OCI-LY7 (cell line): ENCODE measurements around the gene SLC44A4.

Experiments
- CTCF ChIP-seq: fragments of 200-600 bp; sonication (generic); conservative IDR thresholded peaks from 2 replicates; pipeline ENCODE4 v1.5.1; 2014; ENCODE audit warnings: mild to moderate bottlenecking, antibody characterized with exemption, low read length, moderate library complexity, mixed read lengths
- EZH2phosphoT487 ChIP-seq: fragments of 200-600 bp; sonication (generic); IDR thresholded peaks from 2 replicates; pipeline ENCODE4 v1.6.1; 2018; ENCODE audit warnings: low read depth, borderline replicate concordance, mild to moderate bottlenecking, mixed run types, antibody characterized with exemption, low read length, moderate library complexity, mixed read lengths

DNA sequence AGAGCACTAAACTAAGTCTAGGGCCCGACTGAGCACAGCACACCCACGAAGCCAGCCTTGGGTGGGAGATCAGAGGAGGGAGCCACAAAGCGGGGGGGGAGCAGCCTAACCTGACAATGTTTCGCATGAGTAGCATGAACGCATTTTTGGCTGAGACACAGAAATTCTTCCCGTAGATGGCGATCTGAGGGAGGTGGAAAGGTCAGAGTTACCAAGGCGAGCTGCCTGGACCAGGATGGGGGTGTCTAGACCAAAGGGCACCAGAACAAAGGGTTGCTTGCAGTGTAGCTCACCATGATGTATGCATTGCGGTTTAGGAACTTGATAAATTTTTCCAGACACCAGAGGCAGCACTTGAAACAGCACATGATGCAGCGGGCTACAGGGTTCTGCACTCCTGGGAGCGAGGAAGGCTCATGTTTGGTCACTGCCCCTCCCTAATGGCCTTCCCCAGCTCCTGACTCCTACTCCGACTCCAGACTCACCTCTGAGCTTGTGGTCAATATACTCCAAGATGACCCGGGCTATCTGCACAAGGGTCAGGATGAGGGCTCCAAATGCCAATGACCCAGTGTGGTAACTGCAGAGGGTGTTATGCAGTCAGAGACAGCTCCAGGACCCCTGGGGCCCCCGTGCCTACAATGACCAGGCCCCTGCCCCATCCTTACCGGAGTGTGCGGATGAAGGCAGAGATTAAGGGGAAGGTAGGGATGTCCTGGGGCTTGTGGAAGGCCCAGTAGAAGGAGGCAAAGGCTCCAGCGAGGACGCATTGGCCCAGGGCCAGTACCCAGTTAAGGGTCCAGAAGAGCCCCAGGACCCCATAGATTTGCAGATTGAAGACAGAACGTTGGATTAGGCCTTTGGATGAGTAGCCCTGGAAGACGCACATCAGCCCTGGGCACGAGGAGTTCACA, 13.3 kb downstream of the SLC44A4 start:
- TF ChIP-seq CTCF: no peak
- TF ChIP-seq EZH2phosphoT487: no peak
